ENCODE results near the gene LETMD1.

The LETMD1 gene

DNA sequence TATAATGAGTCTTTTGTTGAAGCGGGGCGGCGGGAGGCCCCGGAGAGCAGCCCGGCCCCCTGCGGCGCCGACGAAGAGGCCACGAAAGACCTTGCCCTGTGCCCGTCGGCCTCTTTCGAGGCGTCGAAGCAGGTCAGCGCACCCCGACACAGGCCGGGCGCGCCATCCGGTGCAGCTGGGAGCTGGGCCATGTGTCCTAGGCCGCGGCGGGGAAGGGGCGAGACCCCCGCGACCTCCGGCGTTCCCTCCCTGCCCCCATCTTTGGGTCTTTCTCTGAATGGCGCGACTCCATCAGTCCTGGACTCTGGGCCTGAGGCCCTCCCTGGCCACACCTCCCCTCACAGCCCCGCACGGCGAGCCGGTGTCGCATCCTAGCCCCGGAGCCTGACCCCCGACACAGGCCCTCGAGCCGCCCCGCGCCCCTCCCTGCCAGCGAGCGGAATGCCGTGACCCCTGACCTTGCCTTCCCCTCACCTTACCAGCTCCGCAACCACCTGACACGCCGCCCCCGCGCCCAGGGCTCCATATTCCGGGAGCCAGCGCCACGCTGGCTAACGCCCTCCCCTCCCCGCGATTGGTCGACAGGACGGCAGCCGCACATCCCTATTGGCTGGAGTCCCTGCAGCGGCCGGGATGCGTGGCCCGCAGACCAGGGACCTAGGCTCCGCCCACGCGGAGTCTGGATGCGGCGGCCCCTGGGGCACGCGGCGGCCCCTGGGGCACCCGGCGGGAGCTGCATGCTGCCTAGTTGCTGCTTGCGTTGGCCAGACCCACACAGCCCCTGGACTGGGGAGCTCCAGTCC, 22.1 kb upstream of the LETMD1 start, which contains the start of gene SLC11A2:
Gene SLC11A2 (minus strand): TSS at position 549 of the 803 bp plus-strand sequence. CDS start 15,656 bp downstream, outside the sequence.
- DNase-seq (ENCODE audit: low read depth in 2 of 2): peak; percentile 79 to 81

DNA sequence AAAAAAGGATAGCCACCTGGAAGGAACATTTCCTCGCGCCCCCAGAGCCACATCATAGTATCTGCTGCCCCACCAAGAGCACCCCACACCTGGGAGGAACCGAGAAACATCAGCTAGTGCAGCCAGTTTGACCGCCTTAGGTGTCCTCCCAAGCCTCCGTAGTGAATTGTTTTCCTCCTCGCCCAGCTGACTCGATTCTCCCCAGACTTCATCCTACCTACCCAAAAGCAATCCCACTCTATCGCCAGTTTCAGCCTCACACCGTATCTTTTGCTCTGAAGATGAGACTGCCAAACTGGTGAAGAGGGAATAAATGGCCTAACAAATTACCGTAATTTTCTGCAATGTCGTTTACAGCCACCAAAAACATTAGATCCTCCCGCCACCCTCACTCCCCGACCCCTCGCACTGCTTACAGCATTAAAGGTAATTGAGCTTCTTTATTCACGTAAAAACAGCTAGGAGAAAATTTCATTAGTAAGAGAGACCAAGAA, 20.7 kb upstream of the LETMD1 start:
- no peak for DNase-seq (ENCODE audit: low read depth in 2 of 2)

DNA sequence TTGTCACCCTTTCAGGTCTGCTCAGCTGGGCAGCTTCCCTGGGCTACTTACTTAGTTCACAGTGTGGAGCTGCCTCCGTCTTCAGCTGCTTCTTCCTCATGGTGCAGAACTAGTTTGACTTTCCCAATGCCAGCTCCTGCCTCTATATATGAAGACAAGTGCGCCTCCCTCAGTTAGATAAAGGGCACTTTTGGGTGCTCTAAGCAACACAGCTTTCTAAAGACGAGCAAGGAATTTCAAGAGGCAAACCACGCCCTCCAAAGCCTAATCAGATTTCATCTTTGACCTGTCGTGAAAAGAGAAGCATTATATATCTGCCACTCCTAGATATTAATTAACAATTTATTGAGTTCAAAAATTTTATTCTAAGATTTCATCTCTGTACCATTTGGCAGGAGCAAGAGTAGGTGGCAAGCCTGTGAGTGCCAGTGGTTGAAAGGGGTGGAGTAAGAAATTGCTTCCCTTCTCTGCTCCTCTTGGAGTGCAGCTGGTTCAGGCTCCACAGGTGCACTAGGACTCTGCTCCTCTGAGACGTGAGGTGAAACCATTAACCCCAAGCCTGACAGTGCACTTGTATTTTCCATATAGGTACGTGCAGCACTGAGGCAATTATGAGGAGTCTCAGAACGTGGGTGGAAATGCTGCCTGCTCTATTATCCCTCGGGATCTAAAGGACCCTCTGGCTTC, 19.9 kb upstream of the LETMD1 start:
- no peak for DNase-seq (ENCODE audit: low read depth in 2 of 2)

DNA sequence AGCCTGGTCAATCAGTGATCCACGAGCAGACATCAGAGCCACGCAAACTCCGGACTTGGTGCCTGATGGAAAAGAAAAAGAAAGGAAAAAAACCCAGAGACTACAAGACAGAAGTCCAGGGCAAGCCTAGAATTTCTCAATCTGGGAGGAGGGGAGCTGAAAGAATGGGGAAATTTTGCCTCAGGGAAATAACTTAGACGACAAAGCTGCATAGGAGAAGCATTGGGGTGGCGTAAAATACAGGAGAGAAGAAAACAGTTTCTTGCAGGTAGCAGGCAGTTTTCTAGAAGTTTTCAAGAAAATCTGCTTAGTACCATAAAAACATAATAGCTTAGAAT, 19.3 kb upstream of the LETMD1 start:
- no peak for DNase-seq (ENCODE audit: low read depth in 2 of 2)

DNA sequence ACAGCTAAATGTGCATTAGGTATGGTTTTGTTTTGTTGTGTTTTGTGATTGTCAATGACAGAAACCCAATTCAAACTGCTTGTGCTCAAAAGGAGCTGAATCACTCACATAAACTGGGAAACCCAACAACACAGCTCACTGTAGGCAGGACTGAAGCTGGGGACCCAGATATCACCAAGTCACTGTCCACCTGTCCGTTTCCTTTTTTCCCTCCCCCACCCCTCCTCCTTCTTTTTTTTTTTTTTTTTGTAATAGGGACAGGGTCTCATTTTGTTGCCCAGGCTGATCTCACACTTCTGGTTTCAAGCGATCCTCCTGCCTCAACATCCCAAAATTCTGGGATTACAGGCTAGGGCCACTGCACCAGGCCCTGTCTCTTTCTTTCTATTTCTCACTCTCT, 15.1 kb upstream of the LETMD1 start:
- no peak for DNase-seq (ENCODE audit: low read depth in 2 of 2)

DNA sequence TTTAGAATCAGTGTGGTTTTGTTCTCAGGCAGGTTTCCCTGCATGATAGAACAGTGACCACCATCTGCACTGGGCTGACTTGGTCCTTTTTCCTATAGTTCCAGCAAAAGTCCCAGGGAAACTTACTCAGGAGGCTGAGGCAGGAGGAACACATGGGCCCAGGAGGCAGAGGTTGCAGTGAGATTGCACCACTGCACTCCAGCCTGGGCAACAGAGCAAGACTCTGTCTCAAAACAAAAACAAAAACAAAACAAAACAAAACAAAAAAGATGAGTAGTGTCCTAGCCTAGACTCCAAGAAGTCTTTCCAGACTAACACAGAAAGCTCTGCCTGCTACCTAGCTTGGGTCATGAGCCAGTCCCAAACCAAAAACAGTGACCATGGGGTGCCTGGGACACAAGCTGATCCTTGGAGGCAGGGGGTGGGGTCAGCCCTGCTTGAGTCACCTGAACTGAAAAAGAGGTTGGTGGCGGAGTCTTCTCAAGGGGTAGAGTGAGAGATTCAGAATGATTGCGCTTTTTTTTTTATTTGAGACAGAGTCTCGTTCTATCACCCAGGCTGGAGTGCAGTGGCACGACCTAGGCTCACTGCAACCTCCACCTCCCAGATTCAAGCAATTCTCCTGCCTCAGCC, 14.6 kb upstream of the LETMD1 start:
- no peak for DNase-seq (ENCODE audit: low read depth in 2 of 2)

DNA sequence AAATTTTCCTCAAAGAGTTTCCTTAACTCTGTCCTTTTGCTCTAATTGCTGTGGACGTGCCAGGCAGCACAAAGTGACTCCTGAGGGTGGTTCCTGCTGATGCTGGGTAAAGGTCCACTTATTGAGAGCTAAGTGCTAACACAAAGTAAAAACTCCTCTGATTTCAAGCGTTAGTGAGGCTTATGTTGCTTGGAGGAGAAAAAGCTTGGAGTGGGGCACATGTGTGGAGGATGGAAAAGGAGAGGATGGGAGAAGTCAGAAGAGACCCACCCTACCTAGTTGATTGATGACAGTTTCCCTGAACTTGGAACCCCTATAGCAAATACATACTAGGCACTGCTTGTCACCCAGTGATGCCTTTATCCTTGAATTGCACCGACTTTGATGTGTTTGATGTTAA, 11.8 kb upstream of the LETMD1 start:
- no peak for DNase-seq (ENCODE audit: low read depth in 2 of 2)

DNA sequence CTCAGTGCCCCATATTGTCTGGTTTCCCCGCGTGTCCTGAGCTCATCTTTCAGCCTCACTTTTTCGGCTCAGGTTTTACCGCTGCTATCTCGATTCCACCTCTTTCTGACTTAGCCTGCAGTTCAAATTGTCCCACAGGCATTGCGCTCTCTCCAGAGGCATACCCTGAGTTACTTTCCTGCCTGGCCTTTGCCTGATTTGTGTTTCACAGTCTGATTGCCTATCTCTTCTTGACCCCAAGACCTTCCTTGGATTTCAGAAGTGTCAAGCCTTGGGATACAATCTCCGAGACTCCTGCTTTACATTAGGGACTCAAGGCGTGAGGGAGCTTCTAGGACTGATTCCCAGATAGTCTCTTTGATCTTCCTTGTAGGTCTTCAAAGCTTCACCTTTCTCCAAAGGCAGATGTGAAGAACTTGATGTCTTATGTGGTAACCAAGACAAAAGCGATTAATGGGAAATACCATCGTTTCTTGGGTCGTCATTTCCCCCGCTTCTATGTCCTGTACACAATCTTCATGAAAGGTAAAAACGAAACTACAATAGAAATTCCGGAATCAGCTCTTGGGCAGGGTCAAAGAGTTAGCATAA, 629 bp downstream of the LETMD1 start:
- no peak for DNase-seq (ENCODE audit: low read depth in 2 of 2)

DNA sequence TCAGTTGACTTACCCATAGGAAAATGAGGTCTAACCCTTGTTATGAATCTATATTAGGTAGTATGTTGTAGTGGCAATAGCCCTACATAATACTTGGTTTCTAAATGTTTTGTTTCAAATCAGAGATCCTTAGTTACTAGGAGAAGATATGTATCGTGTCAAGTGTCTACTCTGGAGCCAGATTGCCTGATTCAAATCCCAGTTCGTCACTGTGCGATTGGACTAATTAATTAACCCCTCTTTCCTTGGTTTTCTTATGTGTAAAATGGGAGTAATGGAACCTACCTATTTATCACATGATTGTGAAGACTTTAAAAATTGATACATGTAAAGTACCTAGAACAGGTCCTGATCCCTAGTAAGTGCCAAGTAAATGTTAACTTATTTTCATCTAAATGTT, 1.4 kb downstream of the LETMD1 start:
- no peak for DNase-seq (ENCODE audit: low read depth in 2 of 2)

DNA sequence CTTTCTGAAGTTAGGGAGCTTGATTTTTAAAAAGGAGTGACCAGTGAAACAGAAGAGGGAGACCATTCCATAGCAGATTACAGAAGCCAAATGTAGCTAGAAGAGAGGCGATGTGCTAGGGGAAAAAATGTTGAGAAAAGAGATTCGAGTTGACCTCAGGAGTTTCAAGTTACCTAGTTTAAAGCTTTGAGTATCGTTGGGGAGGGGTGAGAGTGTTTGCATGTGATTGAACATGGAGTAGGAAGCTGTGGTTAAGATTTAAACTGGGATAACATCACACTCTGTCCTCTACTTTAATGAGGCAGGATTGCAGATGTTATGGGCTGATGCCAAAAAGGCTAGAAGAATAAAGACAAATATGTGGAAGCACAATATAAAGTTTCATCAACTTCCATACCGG, 3.7 kb downstream of the LETMD1 start:
- DNase-seq (ENCODE audit: low read depth in 2 of 2): no peak

DNA sequence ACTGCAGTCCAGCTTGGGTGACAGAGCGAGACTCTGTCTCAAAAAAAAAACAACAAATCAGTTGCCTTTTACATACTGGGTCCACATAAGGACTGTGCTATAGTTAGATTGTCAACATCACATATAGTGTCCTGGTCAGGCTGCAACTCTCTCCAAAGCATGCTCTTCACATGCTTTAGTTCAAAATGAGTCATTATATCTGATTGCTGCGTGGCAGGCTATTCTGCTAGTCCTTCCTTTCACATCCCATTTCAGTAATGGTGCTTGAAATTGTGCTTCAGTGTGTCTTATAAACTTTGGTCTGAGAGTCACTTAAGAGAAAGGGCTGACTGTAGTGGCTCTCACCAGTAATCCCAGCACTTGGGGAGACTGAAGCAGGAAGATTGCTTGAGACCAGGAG, 6.9 kb downstream of the LETMD1 start:
- no peak for DNase-seq (ENCODE audit: low read depth in 2 of 2)

DNA sequence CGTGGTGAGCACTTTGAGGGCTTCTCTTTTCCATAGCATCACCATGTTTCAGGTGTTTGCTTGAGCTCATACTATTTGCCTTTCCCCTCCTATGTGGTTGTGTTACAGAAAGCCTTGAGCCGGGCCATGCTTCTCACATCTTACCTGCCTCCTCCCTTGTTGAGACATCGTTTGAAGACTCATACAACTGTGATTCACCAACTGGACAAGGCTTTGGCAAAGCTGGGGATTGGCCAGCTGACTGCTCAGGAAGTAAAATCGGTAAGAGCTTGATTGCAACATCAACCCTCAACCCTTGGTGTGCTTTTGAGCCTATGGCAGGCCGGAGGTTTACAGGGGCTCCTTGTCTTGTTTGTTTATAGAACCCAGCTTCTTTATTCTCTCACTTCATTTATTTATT, 8.1 kb downstream of the LETMD1 start:
- no peak for DNase-seq (ENCODE audit: low read depth in 2 of 2)

DNA sequence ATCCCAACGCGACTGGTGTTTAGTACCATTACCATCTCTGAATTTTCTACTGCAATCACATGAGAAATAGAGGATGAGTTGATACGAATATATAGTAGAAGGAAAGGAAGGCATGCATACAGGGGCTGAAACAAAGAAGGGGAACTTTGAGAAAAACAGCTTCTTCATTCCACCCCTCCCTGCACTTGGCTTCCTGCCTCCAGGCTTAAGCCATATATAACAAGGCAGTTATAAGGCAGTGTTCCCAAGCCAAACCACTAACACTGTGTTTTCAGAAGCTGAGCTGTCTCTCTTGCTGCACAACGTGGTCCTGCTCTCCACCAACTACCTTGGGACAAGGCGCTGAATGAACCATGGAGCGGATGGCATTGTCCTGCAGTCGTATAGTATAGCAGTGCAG, 11.0 kb downstream of the LETMD1 start:
- no peak for DNase-seq (ENCODE audit: low read depth in 2 of 2)

DNA sequence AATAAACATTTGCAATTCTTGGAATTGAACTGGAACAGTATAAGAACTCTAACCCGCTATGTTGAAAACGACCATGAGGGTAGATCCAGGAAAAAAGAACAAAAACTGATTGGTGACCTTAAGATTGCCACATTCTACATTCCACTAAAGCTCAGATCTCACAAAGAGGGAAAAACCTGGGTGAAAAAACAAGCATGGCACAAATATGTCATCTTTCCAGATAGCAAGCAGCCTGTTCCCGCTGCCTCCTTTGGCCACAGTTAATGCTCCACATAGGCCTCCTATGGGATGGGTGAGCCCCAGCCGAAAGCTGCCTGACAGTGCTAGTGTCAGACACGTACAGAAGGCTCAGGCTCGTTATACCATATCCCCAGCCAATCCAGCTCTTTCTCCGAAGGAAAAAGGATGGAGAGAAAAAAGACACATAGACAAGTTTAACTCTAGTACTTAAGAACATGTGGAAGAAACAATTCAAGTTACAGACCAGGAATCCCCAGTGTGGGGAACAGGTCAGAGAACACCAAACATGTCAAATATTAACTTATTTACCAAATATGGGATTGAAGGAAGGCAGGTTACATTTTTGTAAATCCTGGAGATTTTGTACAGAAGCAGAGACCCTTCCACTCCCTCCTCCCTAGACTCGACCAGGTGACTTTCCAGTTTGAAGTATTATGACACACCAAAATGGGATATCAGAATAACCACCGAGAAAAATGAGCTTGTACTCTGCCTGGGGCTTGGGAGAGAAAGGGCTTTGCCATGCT, 14.7 kb downstream of the LETMD1 start:
- no peak for DNase-seq (ENCODE audit: low read depth in 2 of 2)

DNA sequence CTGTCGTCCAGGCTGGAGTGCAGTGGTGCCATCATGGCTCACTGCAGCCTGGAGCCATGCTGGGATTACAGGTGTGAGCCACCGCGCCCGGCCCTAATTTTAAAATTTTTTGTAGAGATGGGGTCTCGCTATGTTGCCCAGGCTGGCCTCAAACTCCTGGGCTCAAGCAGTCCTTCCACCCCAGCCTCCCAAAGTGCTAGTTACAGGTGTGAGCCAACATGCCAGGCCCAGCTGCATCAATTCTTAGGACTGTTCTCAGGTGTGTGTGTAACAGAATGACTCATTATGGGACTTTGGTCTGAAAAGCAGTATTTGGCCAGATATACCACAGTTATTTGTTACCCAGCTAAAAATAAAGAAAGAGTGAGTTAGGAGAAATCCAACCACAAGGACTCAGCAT, 17.4 kb downstream of the LETMD1 start:
- no peak for DNase-seq (ENCODE audit: low read depth in 2 of 2)

DNA sequence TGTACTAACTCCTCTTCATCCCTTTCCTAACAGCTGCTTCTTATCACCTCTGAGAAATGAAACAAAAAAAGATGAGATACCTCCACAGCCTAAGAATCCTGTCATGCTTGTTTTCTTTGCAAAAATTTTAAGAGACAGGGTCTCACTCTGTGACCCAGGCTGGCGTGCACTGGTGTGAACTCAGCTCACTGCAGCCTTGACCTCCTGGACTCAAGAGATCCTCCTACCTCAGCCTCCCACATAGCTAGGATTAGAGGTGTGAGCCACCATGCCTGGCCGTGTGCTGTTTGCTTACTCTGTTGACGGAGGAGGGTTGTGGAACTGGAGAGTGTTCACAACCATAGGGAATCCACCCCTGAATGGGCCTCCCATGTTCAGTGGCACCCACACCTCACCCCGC, 19.1 kb downstream of the LETMD1 start:
- no peak for DNase-seq (ENCODE audit: low read depth in 2 of 2)

DNA sequence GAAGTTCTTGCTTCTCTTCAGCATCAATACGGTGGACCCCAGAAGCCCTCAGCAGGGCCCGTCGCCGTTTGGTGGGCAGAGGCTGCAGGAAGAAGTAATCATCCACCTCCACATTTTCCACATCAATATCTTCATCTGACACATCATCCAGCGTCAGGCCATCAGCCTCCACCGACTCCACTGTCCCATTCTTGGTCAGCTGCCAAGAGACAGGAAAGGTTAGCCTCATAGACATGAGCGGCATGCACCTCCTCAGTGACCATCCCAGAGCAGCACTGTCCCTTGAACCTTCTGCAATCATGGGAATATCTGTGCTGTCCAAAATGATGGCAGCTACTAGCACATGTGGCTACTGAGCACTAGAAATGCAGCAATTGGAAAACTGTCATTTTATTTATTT, 19.6 kb downstream of the LETMD1 start:
- no peak for DNase-seq (ENCODE audit: low read depth in 2 of 2)

DNA sequence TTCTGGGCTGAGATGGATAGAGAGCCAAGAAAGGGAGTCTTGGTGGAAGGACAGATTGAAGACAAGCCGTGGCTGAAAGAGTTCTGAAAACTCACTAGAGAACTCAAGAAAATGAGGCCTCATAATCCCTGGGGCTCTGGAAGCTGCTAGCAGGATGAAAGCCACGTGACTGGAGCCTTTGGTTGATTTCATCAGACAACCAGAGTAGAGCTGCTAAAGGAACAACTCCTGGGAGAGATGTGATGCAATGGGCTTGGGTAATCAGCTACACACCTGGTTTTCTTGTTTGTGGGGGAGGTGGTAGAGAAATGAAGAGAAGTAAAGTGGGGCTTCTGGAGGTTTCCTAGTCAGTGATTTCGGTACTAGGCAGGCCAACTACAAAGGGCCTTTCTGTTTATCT, 21.9 kb downstream of the LETMD1 start:
- no peak for DNase-seq (ENCODE audit: low read depth in 2 of 2)

DNA sequence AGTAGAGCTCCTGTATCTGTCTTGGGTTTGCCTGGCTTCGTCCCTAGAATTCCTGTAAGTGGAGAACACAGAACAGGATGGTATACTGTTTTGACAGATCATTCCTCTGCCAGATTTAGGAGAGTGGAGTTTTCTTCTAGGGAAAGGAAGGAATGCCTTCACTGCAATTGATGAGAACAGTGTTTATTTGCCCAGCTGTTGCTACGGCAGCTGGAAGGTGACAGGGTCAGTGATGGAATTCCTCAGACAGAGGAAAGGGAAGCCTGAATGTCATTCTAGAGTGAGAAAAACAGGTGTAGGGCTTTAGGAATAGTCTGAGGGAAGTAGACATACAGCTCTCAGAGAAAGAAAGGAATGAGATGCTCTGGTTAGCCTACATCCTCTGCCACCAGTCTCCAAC, 23.5 kb downstream of the LETMD1 start:
- DNase-seq (ENCODE audit: low read depth in 2 of 2): no peak

DNA sequence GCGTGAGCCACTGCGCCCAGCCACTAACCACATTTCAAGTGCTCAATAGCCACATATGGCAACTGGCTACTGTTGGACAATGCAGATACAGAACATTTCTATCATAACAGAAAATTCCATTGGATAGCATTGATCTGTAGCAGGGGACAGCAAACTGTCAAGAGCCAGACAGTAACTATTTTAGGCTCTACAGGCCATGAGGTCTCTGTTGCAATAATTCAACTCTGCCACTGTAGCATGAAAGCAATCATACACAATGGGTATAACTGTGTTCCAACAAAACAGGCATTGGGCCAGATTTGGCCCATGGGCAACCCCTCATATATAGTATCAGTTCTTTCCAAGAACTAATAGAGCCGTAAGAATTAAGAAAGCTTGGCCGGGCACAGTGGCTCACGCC, 27.3 kb downstream of the LETMD1 start:
- no peak for DNase-seq (ENCODE audit: low read depth in 2 of 2)

DNA sequence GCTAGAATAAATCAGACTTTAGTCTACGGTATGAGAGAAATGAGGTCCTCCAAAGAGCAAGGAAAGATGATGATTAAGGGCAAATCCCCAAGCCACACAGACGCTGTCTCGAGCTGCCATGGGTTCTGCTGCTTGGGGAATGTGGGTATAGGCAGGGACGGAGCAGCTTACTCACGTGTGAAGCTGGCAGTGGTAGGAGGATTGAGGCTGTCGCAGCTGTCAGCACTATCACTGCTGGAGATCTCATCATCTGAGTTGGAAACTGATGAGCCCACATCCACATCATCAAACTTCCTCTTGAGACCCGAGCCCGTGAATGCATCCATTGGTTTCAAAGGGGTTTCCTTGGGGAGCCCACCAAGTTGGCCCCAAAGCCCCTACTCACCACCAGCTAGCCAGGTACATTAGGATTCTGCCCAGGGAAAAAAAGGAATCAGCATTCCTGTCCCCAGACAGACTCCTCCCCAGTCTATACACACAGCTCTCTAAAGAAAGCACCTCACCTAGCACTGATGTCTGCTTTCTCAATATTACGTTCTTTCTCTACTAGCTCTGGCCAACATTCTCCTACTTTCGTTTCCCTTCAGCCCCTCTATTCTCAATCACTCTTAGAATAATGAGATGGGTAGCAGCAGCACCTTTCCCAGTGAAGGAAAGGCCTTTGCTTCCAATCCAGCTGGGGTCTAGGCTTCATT, 28.3 kb downstream of the LETMD1 start:
- DNase-seq (ENCODE audit: low read depth in 2 of 2): no peak

All from stimulated activated CD4-positive, alpha-beta T cell treated with anti-CD3 and anti-CD28 coated beads, Interleukin-1b, Interleukin-23, amount 100 ng/mL, for 1 hour (primary cell).